HK-2 (cell line): Measurements from ENCODE around the gene CNIH2.

ENCODE experiments used
- DNase-seq: peaks from one replicate; pipeline ENCODE4 v3.0.0-alpha.2; 2018; ENCODE audit not compliant: unreplicated experiment

CNIH2 gene

DNA sequence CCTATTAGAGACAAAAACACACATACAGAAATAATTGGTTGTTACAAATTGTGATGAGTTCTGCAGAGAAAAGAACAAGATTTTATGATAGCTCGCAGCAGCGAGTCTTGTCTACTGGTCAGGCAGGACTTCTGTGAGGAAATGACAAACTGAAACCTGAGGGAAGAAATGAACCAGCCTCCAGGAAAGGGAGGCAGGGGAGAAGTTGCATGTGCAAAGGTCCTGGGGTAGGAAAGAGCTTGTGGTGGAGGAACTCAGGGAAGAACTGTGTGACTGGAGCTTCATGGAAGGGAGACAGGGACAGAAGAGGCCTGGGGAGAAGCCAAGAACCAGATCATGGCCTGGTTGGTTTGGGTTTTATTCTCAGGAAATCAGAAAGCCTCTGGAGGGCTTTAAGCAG, 18.8 kb upstream of the CNIH2 start:
- no peak for DNase-seq

DNA sequence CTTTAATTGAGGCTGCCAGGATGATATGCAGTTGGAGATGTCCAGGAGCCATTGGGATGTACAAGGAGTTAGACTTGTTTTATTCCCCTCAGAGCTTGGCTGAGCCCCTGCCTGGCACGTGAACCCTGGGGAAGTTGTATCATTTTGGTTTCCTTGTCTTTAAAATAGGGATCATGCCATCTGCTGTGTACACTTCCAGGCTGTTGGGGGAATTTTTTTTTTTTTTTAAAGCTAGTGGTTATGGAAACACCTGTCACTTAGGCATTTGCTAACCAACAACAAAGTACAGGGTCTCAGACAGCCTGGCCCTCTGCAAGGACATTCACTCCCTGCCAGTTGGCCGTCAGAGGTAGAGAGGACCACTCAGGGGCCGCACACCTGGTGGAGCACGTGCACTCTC, 18.0 kb upstream of the CNIH2 start:
- no peak for DNase-seq

GRCh38 chr11:66261578-66261977, 16.4 kb upstream of the CNIH2 start:
- no peak for DNase-seq

DNA sequence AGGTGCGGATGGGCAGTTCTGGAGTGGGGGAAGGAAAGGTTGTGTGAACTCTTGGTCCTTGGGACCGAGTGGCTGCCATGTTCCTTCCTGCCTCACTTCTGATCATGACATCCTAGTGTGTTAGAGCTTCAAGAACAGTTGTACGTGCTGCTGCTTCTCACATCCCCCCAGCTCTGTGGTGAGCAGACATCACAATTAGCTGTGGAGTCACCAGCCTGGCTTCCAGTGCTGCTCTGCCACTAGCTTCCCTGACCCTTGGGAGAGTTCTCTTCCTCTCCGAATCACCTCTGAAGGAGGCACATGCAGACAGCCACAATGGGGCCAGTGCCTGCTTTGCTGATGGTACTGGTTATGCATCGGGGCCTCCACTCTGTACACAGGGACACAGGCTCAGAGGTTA, 15.8 kb upstream of the CNIH2 start:
- no peak for DNase-seq

DNA sequence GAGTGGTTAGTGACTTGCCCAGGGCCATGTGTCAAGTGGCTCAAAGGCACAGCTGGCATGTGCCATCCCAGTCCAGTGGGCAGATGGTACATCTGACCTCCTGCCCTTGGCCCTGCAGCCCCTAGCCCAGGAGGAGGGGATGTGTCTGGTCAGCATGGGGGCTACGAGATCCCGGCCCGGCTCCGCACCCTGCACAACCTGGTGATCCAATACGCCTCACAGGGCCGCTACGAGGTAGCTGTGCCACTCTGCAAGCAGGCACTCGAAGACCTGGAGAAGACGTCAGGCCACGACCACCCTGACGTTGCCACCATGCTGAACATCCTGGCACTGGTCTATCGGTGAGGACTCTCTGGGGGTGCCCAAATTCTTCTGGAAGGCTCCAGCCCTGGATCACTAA, 15.3 kb upstream of the CNIH2 start:
- no peak for DNase-seq

DNA sequence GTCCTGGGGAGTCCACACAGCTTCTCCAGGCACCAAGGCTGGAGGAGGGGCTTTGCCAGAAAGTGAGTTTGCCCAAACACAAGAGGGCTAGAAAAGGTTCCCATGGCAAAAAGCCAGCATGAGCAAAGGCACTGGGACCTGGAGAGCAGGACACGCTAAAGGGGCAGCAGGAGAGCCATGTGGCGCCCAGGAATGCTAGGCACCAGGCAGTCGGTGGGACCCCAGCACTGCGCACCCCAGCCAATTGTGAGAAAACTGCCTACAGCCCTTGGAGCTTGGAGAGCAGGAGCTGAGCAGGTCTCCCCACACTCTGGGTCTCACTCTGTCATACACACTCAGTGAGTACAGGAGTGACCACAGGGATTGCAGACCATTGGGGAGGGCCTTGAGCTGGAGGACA, 14.7 kb upstream of the CNIH2 start:
- no peak for DNase-seq

DNA sequence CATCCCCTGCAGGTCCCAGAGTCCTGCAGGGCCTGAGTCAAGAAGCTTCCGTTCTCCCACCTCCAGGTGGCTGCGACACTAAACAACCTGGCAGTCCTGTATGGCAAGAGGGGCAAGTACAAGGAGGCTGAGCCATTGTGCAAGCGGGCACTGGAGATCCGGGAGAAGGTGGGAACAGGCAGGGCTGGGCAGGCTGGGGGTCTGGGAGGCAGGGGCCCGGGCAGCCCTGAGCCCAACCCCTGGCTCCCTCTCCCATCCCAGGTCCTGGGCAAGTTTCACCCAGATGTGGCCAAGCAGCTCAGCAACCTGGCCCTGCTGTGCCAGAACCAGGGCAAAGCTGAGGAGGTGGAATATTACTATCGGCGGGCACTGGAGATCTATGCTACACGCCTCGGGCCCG, 14.2 kb upstream of the CNIH2 start:
- no peak for DNase-seq

- DNase-seq = no peak
These were observed 13.6 kb upstream of the CNIH2 start for GRCh38 chr11:66264383-66264782.

DNA sequence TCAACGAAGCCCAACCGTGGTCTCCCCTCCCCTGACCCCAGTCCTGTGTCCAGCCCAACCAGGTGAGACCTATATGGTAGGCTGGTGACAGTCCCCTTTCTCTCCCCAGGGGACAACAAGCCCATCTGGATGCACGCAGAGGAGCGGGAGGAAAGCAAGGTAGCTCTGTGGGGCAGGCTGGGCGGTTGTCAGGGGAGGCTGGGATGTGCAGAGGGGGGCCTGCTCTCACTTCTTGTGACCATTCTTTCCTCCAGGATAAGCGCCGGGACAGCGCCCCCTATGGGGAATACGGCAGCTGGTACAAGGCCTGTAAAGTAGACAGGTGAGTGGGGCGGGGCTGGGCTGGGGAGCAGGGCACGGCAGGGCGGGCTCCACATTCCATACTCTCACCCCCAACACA, 13.1 kb upstream of the CNIH2 start:
- no peak for DNase-seq

DNA sequence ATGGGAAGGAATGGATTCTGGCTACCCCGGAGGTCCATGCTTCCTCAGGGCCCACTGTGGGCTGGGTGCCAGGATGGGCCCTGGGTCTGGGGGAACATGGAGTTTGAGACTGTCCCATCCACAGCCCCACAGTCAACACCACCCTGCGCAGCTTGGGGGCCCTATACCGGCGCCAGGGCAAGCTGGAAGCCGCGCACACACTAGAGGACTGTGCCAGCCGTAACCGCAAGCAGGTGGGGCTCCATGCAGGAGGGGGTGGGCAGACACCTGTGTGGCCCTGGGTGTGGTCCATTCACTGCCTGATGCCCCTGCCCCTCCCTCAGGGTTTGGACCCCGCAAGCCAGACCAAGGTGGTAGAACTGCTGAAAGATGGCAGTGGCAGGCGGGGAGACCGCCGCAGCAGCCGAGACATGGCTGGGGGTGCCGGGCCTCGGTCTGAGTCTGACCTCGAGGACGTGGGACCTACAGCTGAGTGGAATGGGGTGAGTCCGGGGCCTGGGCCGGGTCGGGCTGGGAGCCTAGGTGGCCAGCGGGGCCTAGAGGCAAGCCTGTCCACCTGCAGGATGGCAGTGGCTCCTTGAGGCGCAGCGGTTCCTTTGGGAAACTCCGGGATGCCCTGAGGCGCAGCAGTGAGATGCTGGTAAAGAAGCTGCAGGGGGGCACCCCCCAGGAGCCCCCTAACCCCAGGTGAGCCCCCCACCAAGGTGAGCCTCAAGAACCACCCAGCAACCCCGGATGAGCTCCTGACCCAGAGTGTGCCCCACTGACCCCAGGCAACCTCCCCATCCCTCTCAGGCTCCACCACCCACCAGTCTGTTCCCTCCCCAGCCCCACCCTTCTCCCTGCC, 12.2 kb upstream of the CNIH2 start:
- DNase-seq = no peak

DNA sequence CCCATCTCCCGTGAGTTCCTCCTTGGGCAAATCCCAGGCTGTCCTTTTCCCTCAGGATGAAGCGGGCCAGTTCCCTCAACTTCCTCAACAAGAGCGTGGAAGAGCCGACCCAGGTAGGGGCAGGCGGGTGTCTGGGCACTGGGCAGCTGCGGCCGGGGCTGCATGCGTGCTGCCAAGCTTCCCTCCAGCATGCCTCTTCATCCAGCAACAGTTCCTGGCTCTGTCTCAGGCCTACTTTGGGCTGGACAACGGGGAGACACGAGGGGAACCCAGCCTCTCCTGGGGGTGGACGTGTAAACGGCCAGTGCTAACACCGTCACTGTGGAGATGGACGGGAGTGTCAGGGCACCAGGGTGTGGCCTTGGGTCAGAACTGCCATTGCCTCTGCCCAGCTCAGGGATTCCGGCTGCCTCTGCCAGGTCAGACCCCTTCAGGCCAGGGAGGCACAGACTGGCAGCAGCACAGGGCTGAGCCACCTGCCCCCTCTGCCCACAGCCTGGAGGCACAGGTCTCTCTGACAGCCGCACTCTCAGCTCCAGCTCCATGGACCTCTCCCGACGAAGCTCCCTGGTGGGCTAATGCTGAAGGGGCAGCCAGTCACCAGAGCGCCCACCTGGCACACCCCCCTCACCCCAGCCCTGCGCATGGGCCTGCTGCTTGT, 11.5 kb upstream of the CNIH2 start:
- DNase-seq = no peak

DNA sequence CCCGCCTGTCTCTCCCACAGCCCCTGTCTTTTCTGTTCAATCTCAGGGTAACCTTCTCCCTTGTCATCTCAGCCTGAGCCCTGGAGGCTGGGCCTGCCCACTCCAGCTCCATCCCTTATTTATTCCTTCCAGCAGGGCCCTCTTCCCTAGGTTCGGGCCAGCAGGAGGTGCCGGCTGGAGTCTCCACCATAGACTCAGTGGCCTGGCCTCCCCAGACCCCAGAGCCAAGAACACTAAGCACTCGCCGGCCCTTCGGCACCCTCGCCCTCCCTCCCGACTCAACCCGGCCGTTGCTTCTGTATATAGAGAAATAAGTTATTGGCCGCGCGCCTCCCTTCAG, 11.0 kb upstream of the CNIH2 start:
- DNase-seq = no peak

DNA sequence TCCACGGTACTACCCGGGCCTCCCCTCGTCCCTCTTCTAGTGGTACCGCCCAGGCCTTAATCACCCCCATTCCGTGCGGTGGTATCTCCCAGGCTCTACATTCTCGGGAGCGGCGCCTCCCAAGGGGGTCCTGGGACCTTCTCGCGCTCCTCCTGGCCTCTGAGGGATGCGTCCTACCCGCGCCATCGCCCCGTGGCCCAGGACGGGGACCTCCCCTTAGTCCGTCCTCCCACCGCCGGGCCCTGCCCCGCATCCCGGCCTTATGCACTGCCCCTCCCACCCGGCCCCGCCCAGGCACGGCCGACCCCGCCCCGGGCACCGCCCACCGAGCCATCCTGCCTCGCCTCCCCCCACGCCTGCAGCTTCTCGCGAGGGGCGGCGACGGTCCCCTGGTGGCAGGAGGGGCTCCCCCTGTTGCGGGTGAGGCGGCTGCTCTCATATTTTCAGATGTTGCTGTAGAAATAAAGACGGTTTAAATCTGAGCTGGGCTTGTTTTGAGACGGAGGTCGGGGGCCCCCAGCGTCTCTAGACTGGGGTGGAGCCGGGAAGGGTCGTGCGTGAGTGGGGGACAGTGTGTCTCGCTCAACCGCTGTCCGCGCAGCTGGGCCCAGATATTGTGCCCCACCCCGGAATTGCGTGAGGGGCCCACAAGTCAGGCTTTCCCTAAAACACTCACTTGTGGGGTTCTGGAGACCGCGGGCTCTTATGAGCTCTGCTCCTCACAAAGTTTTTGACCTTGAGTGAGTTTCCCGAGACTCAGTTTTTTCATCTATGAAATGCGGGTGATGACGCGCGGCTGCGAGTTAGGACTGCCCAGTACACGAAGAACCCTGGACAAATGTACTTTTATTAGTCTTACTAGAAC, 10.4 kb upstream of the CNIH2 start:
- no peak for DNase-seq

DNA sequence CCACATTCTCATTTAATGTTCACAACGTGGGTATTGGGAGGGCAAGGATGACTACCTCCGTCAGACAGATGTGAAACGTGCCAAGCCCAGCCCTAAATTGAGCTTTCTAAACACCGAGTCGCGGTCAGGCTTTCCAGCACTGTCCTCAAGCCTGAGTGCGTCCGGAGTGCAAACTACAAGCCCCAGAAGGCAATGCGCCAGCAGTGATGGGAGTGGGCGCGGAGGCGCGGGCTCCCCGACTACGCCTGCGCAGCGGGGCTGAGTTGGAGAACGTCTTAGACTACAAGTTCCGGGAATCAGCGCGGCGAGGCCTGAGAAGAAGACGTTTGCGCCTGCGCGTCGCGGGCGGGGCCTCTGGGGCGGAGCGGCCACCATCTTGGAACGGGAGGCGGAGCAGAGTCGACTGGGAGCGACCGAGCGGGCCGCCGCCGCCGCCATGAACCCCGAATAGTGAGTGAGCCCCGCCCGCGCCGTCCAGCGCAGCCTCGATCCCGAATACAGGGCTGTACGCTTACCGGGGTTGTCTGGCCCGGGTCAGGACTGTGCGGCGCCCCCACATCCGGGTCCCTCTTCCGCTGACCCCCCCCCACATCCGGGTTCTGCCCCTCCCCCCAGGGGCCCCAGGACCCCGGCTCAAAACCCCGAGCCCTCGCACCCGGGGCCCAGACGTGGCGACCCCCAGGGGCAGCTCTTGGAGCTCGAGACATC, 9.6 kb upstream of the CNIH2 start, which contains the start of gene RAB1B:
RAB1B (plus strand) TSS at position 396 of the 708 bp plus-strand sequence; CDS start at position 437, 41 bp downstream.
- DNase-seq = peak; percentile 97

GRCh38 chr11:66268952-66269905, 8.7 kb upstream of the CNIH2 start:
- DNase-seq = no peak

DNA sequence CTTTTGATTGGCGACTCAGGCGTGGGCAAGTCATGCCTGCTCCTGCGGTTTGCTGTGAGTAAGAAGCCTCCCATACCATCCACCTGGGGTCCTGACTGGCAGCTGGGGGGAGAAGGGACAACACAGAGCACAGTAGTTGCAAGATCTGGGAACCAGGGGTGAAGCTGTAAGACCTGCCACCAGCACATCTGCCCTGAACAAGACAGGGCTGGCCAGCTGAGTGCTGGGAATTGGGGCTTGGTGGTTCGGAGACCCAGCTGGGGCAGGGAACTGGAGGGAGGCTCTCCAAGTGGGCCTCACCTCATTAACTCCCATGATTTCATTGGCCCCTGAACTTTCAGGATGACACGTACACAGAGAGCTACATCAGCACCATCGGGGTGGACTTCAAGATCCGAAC, 6.2 kb upstream of the CNIH2 start:
- no peak for DNase-seq

GRCh38 chr11:66272596-66272995, 5.4 kb upstream of the CNIH2 start:
- no peak for DNase-seq

DNA sequence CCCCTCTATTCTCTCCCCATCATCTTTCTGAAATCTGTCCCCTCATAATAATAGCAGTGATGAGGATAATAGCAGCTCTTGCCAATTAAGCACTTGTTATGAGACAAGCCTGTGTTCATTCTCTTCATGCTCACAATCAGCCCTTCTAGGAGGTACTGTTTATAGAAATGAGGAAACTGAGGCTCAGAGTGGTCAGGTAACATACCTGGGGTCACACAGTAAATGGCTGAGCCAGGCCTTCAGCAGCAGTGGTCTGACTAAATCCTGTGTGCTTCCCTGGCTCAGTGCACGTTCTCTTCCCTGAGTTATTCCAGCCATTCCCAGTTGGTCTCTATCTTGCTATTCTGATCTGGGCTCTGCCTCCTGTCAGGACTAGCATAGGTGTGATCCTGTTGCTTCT, 3.8 kb upstream of the CNIH2 start:
- no peak for DNase-seq

GRCh38 chr11:66275396-66275795, 2.6 kb upstream of the CNIH2 start:
- no peak for DNase-seq

DNA sequence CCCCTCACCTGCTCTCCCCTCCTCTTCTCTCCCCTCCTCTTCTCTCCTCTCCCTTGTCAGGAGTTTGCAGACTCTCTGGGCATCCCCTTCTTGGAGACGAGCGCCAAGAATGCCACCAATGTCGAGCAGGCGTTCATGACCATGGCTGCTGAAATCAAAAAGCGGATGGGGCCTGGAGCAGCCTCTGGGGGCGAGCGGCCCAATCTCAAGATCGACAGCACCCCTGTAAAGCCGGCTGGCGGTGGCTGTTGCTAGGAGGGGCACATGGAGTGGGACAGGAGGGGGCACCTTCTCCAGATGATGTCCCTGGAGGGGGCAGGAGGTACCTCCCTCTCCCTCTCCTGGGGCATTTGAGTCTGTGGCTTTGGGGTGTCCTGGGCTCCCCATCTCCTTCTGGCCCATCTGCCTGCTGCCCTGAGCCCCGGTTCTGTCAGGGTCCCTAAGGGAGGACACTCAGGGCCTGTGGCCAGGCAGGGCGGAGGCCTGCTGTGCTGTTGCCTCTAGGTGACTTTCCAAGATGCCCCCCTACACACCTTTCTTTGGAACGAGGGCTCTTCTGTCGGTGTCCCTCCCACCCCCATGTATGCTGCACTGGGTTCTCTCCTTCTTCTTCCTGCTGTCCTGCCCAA, 1.9 kb upstream of the CNIH2 start:
- DNase-seq = no peak
